ENCODE measurements around the gene IFITM10. TPM values are rescaled to one million over a fixed set of nuclear protein-coding genes. Genes with fewer than 3 reads are reported as not detected.
A peak's percentile ranks its signal among the peaks of the same experiment; 100 is the strongest.

IFITM10 gene
- total and polyA plus RNA-seq, 12 donors: 0.28 to 267 (median 31.6) TPM

DNA sequence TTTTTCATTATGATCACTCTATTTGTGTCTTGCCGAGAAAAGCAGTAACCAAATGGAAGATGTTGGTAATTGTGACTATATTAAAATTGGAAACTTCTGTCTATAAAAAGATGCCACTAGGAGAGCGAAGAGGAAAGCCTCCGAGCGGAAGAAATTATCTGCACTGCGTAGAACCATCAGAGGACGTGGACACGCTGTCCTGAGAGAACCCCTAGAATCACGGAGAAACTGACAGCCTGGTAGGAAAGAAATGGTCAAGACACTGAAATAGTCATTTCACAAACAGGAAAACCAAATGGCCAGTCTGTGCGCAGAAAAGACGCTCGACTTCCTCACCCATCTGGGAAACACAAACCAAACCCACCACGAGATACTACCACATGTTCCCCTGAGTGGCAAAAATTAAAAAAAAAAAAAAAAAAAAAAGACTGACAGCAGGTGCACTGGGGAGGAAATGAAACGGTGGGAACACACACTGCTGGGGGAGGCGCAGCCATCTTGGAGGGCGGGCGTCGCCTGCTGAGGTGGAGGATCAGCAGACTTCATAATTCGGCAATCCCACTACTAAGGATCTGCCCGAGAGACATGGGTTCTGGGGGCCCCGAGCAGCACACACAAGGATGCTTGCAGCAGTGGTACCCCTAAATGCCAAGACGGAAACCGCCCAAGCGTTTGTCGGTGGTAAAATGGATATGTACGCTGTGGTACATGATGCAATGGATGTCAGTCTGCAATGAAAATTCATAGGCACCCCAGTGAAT, 21.3 kb downstream of the IFITM10 start:
- WGBS, 4 donors: 72 to 74% (median 73%) methylated on average over 21 to 25 of the region's 25 CpGs
- Histone ChIP-seq H3K36me3 (replicated peaks in 1 of 2) (no peaks in the 10 kb centered on the region), H3K27ac (no peak overlapping the region), H3K27me3 (peaks cover 23% of the 10 kb centered on the region), H3K4me1 (replicated peaks in 1 of 2) (no peaks in the 10 kb centered on the region), H3K9me3 (replicated peaks in 1 of 3) (no peaks in the 10 kb centered on the region), H3K4me3 (no peak overlapping the region)
- TF ChIP-seq, protein P1, sequence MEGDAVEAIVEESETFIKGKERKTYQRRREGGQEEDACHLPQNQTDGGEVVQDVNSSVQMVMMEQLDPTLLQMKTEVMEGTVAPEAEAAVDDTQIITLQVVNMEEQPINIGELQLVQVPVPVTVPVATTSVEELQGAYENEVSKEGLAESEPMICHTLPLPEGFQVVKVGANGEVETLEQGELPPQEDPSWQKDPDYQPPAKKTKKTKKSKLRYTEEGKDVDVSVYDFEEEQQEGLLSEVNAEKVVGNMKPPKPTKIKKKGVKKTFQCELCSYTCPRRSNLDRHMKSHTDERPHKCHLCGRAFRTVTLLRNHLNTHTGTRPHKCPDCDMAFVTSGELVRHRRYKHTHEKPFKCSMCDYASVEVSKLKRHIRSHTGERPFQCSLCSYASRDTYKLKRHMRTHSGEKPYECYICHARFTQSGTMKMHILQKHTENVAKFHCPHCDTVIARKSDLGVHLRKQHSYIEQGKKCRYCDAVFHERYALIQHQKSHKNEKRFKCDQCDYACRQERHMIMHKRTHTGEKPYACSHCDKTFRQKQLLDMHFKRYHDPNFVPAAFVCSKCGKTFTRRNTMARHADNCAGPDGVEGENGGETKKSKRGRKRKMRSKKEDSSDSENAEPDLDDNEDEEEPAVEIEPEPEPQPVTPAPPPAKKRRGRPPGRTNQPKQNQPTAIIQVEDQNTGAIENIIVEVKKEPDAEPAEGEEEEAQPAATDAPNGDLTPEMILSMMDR (IDR thresholded peaks at IDR 0.05): no peak
- TF ChIP-seq POLR2A (IDR thresholded peaks at IDR 0.05): no peak
- intact Hi-C loops (cut with DNase I): no loop called here
- peak in 4 of 7 donors; percentile 11 to 49 (median 22) for DNase-seq

DNA sequence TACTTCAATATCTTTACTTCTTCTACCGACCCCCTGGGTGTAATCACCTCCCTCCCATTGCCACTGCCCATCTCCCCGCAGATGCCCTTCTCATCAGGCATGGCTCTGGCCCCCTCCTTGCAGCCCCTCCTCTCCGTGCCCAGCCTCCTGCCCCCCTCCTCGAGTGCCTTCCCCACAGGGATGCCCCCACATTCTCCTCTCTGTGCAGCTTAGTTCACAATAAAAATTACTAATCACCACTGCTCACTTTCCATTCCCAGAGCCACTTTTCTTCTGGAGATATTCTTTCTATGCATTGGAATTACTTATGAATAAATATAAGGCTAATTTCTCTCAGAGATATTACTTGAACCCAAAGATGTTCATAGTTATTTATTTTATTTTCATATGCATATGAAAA, 22.1 kb downstream of the IFITM10 start:
- TF ChIP-seq POLR2A (IDR thresholded peaks at IDR 0.05): no peak
- TF ChIP-seq, protein P1 (IDR thresholded peaks at IDR 0.05): no peak
- DNase-seq: peak in 3 of 7 donors; percentile 3 to 6 (median 4)
- Histone ChIP-seq H3K27ac (no peak overlapping the region), H3K27me3 (peaks cover 23% of the 10 kb centered on the region), H3K9me3 (replicated peaks in 1 of 3) (no peaks in the 10 kb centered on the region), H3K4me3 (no peak overlapping the region), H3K4me1 (replicated peaks in 1 of 2) (no peaks in the 10 kb centered on the region), H3K36me3 (replicated peaks in 1 of 2) (no peaks in the 10 kb centered on the region)
- intact Hi-C loops (cut with DNase I): no loop called here
- 51 to 62% (median 56%) methylated on average over 4 of the region's 4 CpGs for WGBS, 4 donors

DNA sequence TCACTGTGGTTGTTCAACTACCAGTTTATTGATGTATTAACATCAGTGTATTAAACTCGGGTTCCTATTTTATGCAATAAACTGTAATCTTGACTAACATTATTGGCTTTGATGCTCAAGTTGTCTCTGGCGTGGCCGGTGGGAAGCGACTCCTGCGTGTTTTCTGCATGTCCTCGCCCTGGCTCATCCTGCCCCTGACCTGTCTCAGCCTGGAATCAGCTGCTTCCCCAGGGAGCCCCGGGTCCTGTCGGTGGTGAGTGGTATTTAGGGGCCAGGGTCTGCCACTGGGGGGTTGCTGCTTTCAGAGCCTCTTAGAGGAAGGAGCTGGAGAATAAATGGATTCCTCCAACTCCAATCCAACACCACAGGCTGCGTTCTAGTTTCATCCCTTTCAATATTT, 22.5 kb downstream of the IFITM10 start:
- no peak for TF ChIP-seq POLR2A (IDR thresholded peaks at IDR 0.05)
- TF ChIP-seq, protein P1 (IDR thresholded peaks at IDR 0.05): no peak
- Histone ChIP-seq H3K9me3 (replicated peaks in 1 of 3) (no peaks in the 10 kb centered on the region), H3K4me3 (no peak overlapping the region), H3K4me1 (replicated peaks in 1 of 2) (no peaks in the 10 kb centered on the region), H3K27ac (no peak overlapping the region), H3K36me3 (replicated peaks in 1 of 2) (no peaks in the 10 kb centered on the region), H3K27me3 (peaks cover 23% of the 10 kb centered on the region)
- DNase-seq: peak in 3 of 7 donors; percentile 7 to 30 (median 15)
- intact Hi-C loops (cut with DNase I): no loop called here
- whole genome bisulfite sequencing, 4 donors: 54 to 79% (median 60%) methylated on average over 9 of the region's 9 CpGs

DNA sequence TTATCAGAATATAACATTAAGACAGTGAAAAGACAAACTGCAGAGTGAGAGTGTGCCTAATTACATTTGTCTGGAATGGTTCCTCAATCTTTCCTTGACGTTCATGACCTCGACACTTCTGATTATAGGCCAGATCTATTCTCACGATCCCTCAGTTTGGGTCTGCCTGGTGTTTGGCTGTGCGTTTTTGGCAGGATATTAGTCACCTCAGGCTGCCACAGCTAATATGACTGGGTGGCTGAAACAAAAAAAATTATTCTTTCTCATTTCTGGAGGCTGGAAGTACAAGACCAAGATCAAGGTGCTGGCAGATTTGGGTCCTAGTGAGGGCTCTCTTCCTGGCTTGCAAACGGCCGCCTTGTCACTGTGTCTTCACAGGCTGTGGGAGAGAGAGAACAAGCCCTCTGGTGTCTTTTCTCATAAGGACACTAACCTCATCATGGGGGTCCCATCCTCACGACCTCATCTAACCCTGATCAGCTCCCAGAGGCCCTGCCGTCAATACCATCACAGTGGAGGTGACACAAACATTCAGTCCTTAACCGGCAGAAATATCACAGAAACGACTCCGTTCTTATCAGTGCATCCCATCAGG, 23.2 kb downstream of the IFITM10 start:
- H3K27me3 ChIP-seq: peaks cover 23% of the 10 kb centered on the region
- peak in 3 of 7 donors; percentile 4 to 34 (median 9) for DNase-seq
- no peaks in the 10 kb centered on the region for H3K4me1 ChIP-seq (replicated peaks in 1 of 2)
- WGBS, 4 donors: 59 to 62% (median 61%) methylated on average over 11 of the region's 11 CpGs
- intact Hi-C loops (cut with DNase I): no loop called here
- no peaks in the 10 kb centered on the region for H3K36me3 ChIP-seq (replicated peaks in 1 of 2)
- no peak overlapping the region for H3K27ac ChIP-seq
- H3K4me3 ChIP-seq: no peak overlapping the region
- TF ChIP-seq, protein P1 (IDR thresholded peaks at IDR 0.05): no peak
- no peak for TF ChIP-seq POLR2A (IDR thresholded peaks at IDR 0.05)
- no peaks in the 10 kb centered on the region for H3K9me3 ChIP-seq (replicated peaks in 1 of 3)
